GM12878 (cell line): ENCODE measurements around the gene CLEC18A. TPM values are rescaled to one million over a fixed set of nuclear protein-coding genes. Genes with fewer than 3 reads are reported as not detected.

Experiments used
- ATAC-seq: fragments of 200-7000 bp; cut with Tn5 transposase; 3 replicates; pipeline ENCODE4 v1.9.1; 2020; ENCODE audit warnings: mild to moderate bottlenecking, moderate library complexity
- BruUV-seq: library from RNA; stranded (reverse); fragments of 400-500 nt; replicated peaks from 2 replicates; lab custom pipeline; 2021; lab: Mats Ljungman, UMichigan
- CTCF ChIA-PET: fragments of 300-600 bp; sonication (Branson Sonifier 250); formaldehyde crosslinking; extraction: SDS; loops from one replicate; lab custom pipeline; 2021; ENCODE audit warnings: inconsistent platforms; lab: Yijun Ruan, JAX
- POLR2A ChIA-PET: fragments of 350-600 bp; formaldehyde crosslinking; extraction: SDS; loops from one replicate; lab custom pipeline; 2021; ENCODE audit warnings: inconsistent platforms; lab: Charles Lee
- RAD21 ChIA-PET: fragments of 300-600 bp; sonication (Branson Sonifier 250); formaldehyde crosslinking; loops from one replicate; lab custom pipeline; 2023; ENCODE audit warnings: antibody characterized with exemption; ENCODE audit not compliant: unreplicated experiment; lab: Charles Lee
- SMC1A ChIA-PET: fragments of 300-600 bp; sonication (Branson Sonifier 250); formaldehyde crosslinking; loops from one replicate; lab custom pipeline; 2023; ENCODE audit not compliant: unreplicated experiment, uncharacterized antibody; lab: Charles Lee
- DNase-seq: peaks from one replicate; pipeline ENCODE4 v3.0.0-alpha.2; 2011; ENCODE audit warnings: low read depth, low spot score
- FAIRE-seq: peaks from 3 replicates; lab custom pipeline; 2011; peaks lifted over from hg19 to GRCh38; lab: Jason Lieb, UNC
- H2AFZ ChIP-seq: 2 replicates; pipeline ENCODE4 v1.6.0; 2011; ENCODE audit warnings: low read depth, low read length, control low read depth; ENCODE audit not compliant: control insufficient read depth
- H3K27ac ChIP-seq: 2 replicates; pipeline ENCODE4 v1.5.1; 2011; ENCODE audit warnings: control low read depth; ENCODE audit not compliant: control insufficient read depth, insufficient read depth
- H3K27me3 ChIP-seq, 2 experiments: replicated peaks in 1 of 2; 2 replicates each; pipeline versions ENCODE4 v1.6.0 to v1.6.1; 2011; ENCODE audit warnings: low read length in 1 of 2; ENCODE audit not compliant: control insufficient read depth in 2 of 2, insufficient read depth in 2 of 2
- H3K36me3 ChIP-seq, 2 experiments: 2 replicates each; pipeline ENCODE4 v1.5.1; 2011; ENCODE audit warnings: low read length in 1 of 2; ENCODE audit not compliant: control insufficient read depth in 2 of 2, insufficient read depth in 2 of 2
- H3K4me1 ChIP-seq: 2 replicates; pipeline ENCODE4 v1.6.1; 2011; ENCODE audit warnings: mild to moderate bottlenecking, low read length, moderate library complexity, mixed read lengths; ENCODE audit not compliant: control insufficient read depth, insufficient read depth
- H3K4me2 ChIP-seq: 2 replicates; pipeline ENCODE4 v1.6.0; 2011; ENCODE audit warnings: control low read depth; ENCODE audit not compliant: control insufficient read depth, insufficient read depth
- H3K4me3 ChIP-seq: fragments of 200-600 bp; sonication (generic); 2 replicates; pipeline ENCODE4 v1.5.1; 2016
- H3K79me2 ChIP-seq: 2 replicates; pipeline ENCODE4 v1.6.0; 2011; ENCODE audit warnings: low read length; ENCODE audit not compliant: control insufficient read depth, insufficient read depth
- H3K9ac ChIP-seq: 2 replicates; pipeline ENCODE4 v1.8.0; 2011; ENCODE audit warnings: low read length, control low read depth, mixed read lengths; ENCODE audit not compliant: control insufficient read depth, insufficient read depth
- H3K9me3 ChIP-seq: replicated peaks from 3 replicates; pipeline ENCODE4 v1.5.1; 2011; ENCODE audit warnings: mild to moderate bottlenecking, low read length; ENCODE audit not compliant: control insufficient read depth, insufficient read depth
- H4K20me1 ChIP-seq: 2 replicates; pipeline ENCODE4 v1.6.0; 2011; ENCODE audit not compliant: control insufficient read depth, insufficient read depth
- BACH1 ChIP-seq: fragments of 450-650 bp; IDR thresholded peaks from 2 replicates; pipeline ENCODE4 v1.6.1; 2017; ENCODE audit warnings: mild to moderate bottlenecking, borderline replicate concordance
- BCL3 ChIP-seq: IDR thresholded peaks from 2 replicates; pipeline ENCODE4 v1.6.1; 2011; ENCODE audit warnings: borderline replicate concordance, low read depth, mild to moderate bottlenecking, moderate library complexity, low read length; ENCODE audit not compliant: insufficient read depth, poor library complexity, severe bottlenecking
- CBX5 ChIP-seq: sonication (generic); IDR thresholded peaks from 2 replicates; pipeline ENCODE4 v1.6.1; 2016; ENCODE audit warnings: low read depth, moderate library complexity, mild to moderate bottlenecking, inconsistent platforms
- EP300 ChIP-seq, 2 experiments: fragments of 150-350 bp in 1 of 2; IDR thresholded peaks; 2 replicates each; pipeline ENCODE4 v1.6.1; 2011 to 2012; ENCODE audit warnings: low read depth in 2 of 2, low read length in 2 of 2, borderline replicate concordance in 1 of 2, improper control_type of control experiment in 1 of 2, inconsistent platforms in 1 of 2; ENCODE audit not compliant: control insufficient read depth in 1 of 2
- FOXM1 ChIP-seq: IDR thresholded peaks from 2 replicates; pipeline ENCODE4 v1.6.1; 2012; ENCODE audit warnings: low read depth, mild to moderate bottlenecking, inconsistent platforms, low read length, moderate library complexity
- HDAC6 ChIP-seq: fragments of 200-600 bp; sonication (generic); IDR thresholded peaks from one replicate; pipeline ENCODE4 v1.8.0; 2017; ENCODE audit warnings: antibody characterized with exemption; ENCODE audit not compliant: unreplicated experiment
- KAT2A ChIP-seq: conservative IDR thresholded peaks from 2 replicates; pipeline ENCODE4 v1.6.1; 2011; ENCODE audit warnings: low read depth, low read length; ENCODE audit not compliant: control insufficient read depth
- MXI1 ChIP-seq: fragments of 150-350 bp; IDR thresholded peaks from 2 replicates; pipeline ENCODE4 v1.6.1; 2011; ENCODE audit warnings: low read depth, mild to moderate bottlenecking, inconsistent platforms, low read length, improper control_type of control experiment
- POLR2A ChIP-seq: IDR thresholded peaks from 2 replicates; pipeline ENCODE4 v1.6.1; 2011; ENCODE audit warnings: low read depth, mild to moderate bottlenecking, low read length
- REST ChIP-seq: IDR thresholded peaks from 2 replicates; pipeline ENCODE4 v1.6.1; 2012; ENCODE audit warnings: mild to moderate bottlenecking, low read depth, low read length
- WGBS: methylation state at CpG from one replicate; pipeline ENCODE4 v1.1.6; 2016; ENCODE audit warnings: low lambda C conversion rate; ENCODE audit not compliant: insufficient replicate concordance, insufficient coverage; ENCODE audit errors: missing lambda C conversion rate; 5-methylcytosine and 5-hydroxymethylcytosine counted together
- in situ Hi-C: fragments of 300-500 bp; cut with MboI; formaldehyde crosslinking; loops from 9 replicates; pipeline ENCODE4 v1.14.3; 2018; ENCODE audit warnings: mixed read lengths
- intact Hi-C: fragments of 100-400 bp; cut with micrococcal nuclease; formaldehyde crosslinking; loops from one replicate; pipeline ENCODE4 v1.14.2; 2022; ENCODE audit not compliant: unreplicated experiment
- polyA plus RNA-seq, 11 experiments: library from polyadenylated mRNA; depleted of rRNA in 4 of 11; unstranded in 6 of 11; stranded (reverse) in 5 of 11; fragments of >200 nt; fragmentation: Nextera tagmentation in 4 of 11; fragmentation: Illumina TruSeq in 1 of 11; extraction: Ambion mirVana in 4 of 11; extraction: Trizol in 1 of 11; gene quantifications; 1 replicate in 1 of 11; 2 replicates in 10 of 11; pipeline versions ENCODE4 v1.2.1 to v1.2.3, GENCODE V29; 2011 to 2016; ENCODE audit warnings: inconsistent platforms in 2 of 11, missing spikeins in 2 of 11, low read depth in 1 of 11
- total RNA-seq, 4 experiments: library from RNA; depleted of rRNA in 3 of 4; stranded (reverse); fragments of >200 nt in 3 of 4; fragmentation: Illumina TruSeq in 1 of 4; extraction: Trizol in 1 of 4; gene quantifications; 2 replicates each; pipeline versions ENCODE4 v1.2.1 to v1.2.3, GENCODE V29; 2013 to 2021
- TF ChIP-seq, protein P1 (sequence below): IDR thresholded peaks from 2 replicates; pipeline ENCODE4 v1.6.1; 2012; ENCODE audit warnings: low read depth, low read length, improper control_type of control experiment

The CLEC18A gene
- total and polyA plus RNA-seq, 10 of the 15 experiments (the other 5 are each of a cell fraction or from before 2014, with no cell fraction given): 0.03 to 0.26 (median 0.10) TPM; not detected in 4

GRCh38 chr16:69939821-69940585 is 11.1 kb upstream of the CLEC18A start:
- intact Hi-C loops (no loop called here), in situ Hi-C loops (no loop called here)
- ChIA-PET POLR2A (no interaction called here), CTCF (interaction anchor here (2.5 kb wide), 1 partner anchor 10 kb away, joined by 13 read pairs; no protein-coding TSS in a partner anchor), SMC1A (no interaction called here), RAD21 (no interaction called here)
- Histone ChIP-seq H3K9ac (no peak overlapping the region), H3K27me3 (no peaks in the 10 kb centered on the region), H4K20me1 (no peaks in the 10 kb centered on the region), H2AFZ (no peak overlapping the region), H3K79me2 (no peaks in the 10 kb centered on the region), H3K4me2 (no peak overlapping the region), H3K27ac (no peak overlapping the region), H3K9me3 (no peaks in the 10 kb centered on the region), H3K36me3 (peaks cover 4 to 9% of the 10 kb centered on the region in 2 experiments; a peak in 3 of 4 replicates), H3K4me1 (no peaks in the 10 kb centered on the region), H3K4me3 (no peak overlapping the region)
- no peak for ATAC-seq
- no peak for FAIRE-seq
- 92% methylated on average over 26 of the region's 26 CpGs for WGBS
- TF ChIP-seq BACH1: no peak
- no peak for TF ChIP-seq HDAC6
- no peak for TF ChIP-seq KAT2A
- TF ChIP-seq POLR2A: no peak
- TF ChIP-seq CBX5: no peak
- no peak for TF ChIP-seq REST
- no peak for TF ChIP-seq MXI1
- TF ChIP-seq FOXM1: no peak
- TF ChIP-seq, protein P1, sequence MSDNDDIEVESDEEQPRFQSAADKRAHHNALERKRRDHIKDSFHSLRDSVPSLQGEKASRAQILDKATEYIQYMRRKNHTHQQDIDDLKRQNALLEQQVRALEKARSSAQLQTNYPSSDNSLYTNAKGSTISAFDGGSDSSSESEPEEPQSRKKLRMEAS: no peak
- TF ChIP-seq EP300 (IDR thresholded peaks at IDR 0.05; ENCODE audit: borderline replicate concordance in 1 of 2, control insufficient read depth in 1 of 2, low read depth in 2 of 2, low read length in 2 of 2): no peak
- no peak for TF ChIP-seq BCL3
- no TSS peak for BruUV-seq
- DNase-seq: no peak
